Spinal cord (tissue), 10 donors: ENCODE data around the gene C11orf58. TPM values are rescaled to one million over a fixed set of nuclear protein-coding genes. Genes with fewer than 3 reads are reported as not detected.

Source experiments
- DNase-seq, 6 donors: peaks; one replicate each; pipeline versions ENCODE4 v3.0.0 to v3.0.0-alpha.2; 2013 to 2015; ENCODE audit warnings: low spot score in 6 of 6, low read depth in 4 of 6
- H3K27ac ChIP-seq: one replicate; pipeline ENCODE4 v1.5.1; 2013; ENCODE audit warnings: low read depth, low read length, control low read depth
- H3K27me3 ChIP-seq: one replicate; pipeline ENCODE4 v1.6.1; 2013; ENCODE audit warnings: low read length; ENCODE audit not compliant: control insufficient read depth, insufficient read depth
- H3K36me3 ChIP-seq: one replicate; pipeline ENCODE4 v1.6.1; 2013; ENCODE audit warnings: low read length; ENCODE audit not compliant: control insufficient read depth, insufficient read depth
- H3K4me1 ChIP-seq: one replicate; pipeline ENCODE4 v1.6.1; 2013; ENCODE audit warnings: low read length; ENCODE audit not compliant: control insufficient read depth, insufficient read depth
- H3K4me3 ChIP-seq: one replicate; pipeline ENCODE4 v1.5.1; 2013; ENCODE audit warnings: low read depth, low read length, control low read depth
- H3K9me3 ChIP-seq: one replicate; pipeline ENCODE4 v1.6.1; 2013; ENCODE audit warnings: low read length; ENCODE audit not compliant: control insufficient read depth, insufficient read depth
- WGBS: methylation state at CpG from one replicate; pipeline ENCODE4 v1.1.5; 2013; ENCODE audit warnings: missing lambda C conversion rate; ENCODE audit not compliant: insufficient coverage; 5-methylcytosine and 5-hydroxymethylcytosine counted together
- polyA plus RNA-seq, 2 donors: library from polyadenylated mRNA; unstranded; fragments of 120-200 nt; gene quantifications; one replicate each; pipeline ENCODE4 v1.2.1, GENCODE V29; 2013; ENCODE audit not compliant: insufficient read length in 2 of 2
- total RNA-seq, 2 donors: library from RNA; depleted of rRNA in 1 of 2; stranded (reverse); fragments of 120-200 nt in 1 of 2; fragments of >200 nt in 1 of 2; gene quantifications; one replicate each; pipeline versions ENCODE4 v1.2.3 to v1.2.4, GENCODE V29; 2013 to 2014
- donor health status: healthy.

Gene C11orf58
- total and polyA plus RNA-seq, 4 donors, result 183 to 266 (median 230) TPM

- Histone ChIP-seq H3K27ac (no peak overlapping the region), H3K4me3 (no peak overlapping the region), H3K36me3 (peaks cover 19% of the 10 kb centered on the region), H3K9me3 (no peaks in the 10 kb centered on the region), H3K4me1 (peaks cover 7% of the 10 kb centered on the region), H3K27me3 (no peaks in the 10 kb centered on the region)
- WGBS, result 90% methylated on average over 1 of the region's 3 CpGs
- DNase-seq, result no peak
These were observed 59.3 kb downstream of the C11orf58 start for GRCh38 chr11:16797776-16798175.

- Histone ChIP-seq H3K4me1 (no peaks in the 10 kb centered on the region), H3K27me3 (no peaks in the 10 kb centered on the region), H3K36me3 (peaks cover 12% of the 10 kb centered on the region), H3K9me3 (no peaks in the 10 kb centered on the region), H3K27ac (no peak overlapping the region), H3K4me3 (no peak overlapping the region)
- no CpG with 5 or more reads among the region's 1 CpG for WGBS
- DNase-seq, result no peak
These were observed 60.8 kb downstream of the C11orf58 start for GRCh38 chr11:16799221-16799620.

- DNase-seq, result no peak
- Histone ChIP-seq H3K4me1 (peaks cover 3% of the 10 kb centered on the region), H3K4me3 (no peak overlapping the region), H3K27ac (no peak overlapping the region), H3K27me3 (no peaks in the 10 kb centered on the region), H3K36me3 (peaks cover 9% of the 10 kb centered on the region), H3K9me3 (no peaks in the 10 kb centered on the region)
These were observed 61.4 kb downstream of the C11orf58 start for GRCh38 chr11:16799890-16800289.

- H3K4me3 ChIP-seq, result no peak overlapping the region
- H3K36me3 ChIP-seq, result peaks cover 9% of the 10 kb centered on the region
- no peaks in the 10 kb centered on the region for H3K27me3 ChIP-seq
These were observed 61.9 kb downstream of the C11orf58 start for GRCh38 chr11:16800382-16800781.

GRCh38 chr11:16801288-16801980 is 63.0 kb downstream of the C11orf58 start:
- no peaks in the 10 kb centered on the region for H3K9me3 ChIP-seq
- no peak for DNase-seq
- WGBS, result 92% methylated on average over 7 of the region's 10 CpGs
- no peak overlapping the region for H3K4me3 ChIP-seq
- no peak overlapping the region for H3K27ac ChIP-seq
- peaks cover 5% of the 10 kb centered on the region for H3K4me1 ChIP-seq
- peaks cover 9% of the 10 kb centered on the region for H3K36me3 ChIP-seq
- no peaks in the 10 kb centered on the region for H3K27me3 ChIP-seq

More at GRCh38 chr11:16800382-16800781, 61.9 kb downstream of the C11orf58 start:
- no peaks in the 10 kb centered on the region for H3K9me3 ChIP-seq
- H3K4me1 ChIP-seq, result peaks cover 3% of the 10 kb centered on the region
- no peak for DNase-seq
- H3K27ac ChIP-seq, result no peak overlapping the region

- no peak overlapping the region for H3K4me3 ChIP-seq
- no peaks in the 10 kb centered on the region for H3K9me3 ChIP-seq
- peaks cover 14% of the 10 kb centered on the region for H3K4me1 ChIP-seq
- H3K27me3 ChIP-seq, result no peaks in the 10 kb centered on the region
- H3K27ac ChIP-seq, result no peak overlapping the region
- no CpG with 5 or more reads among the region's 7 CpGs for WGBS
- H3K36me3 ChIP-seq, result peaks cover 9% of the 10 kb centered on the region
- DNase-seq, result peak in 1 of 6 donors; percentile 39
These were observed 65.9 kb downstream of the C11orf58 start for GRCh38 chr11:16804104-16804947.

GRCh38 chr11:16805938-16806337 is 67.5 kb downstream of the C11orf58 start:
- Histone ChIP-seq H3K4me3 (no peak overlapping the region), H3K9me3 (no peaks in the 10 kb centered on the region), H3K27me3 (no peaks in the 10 kb centered on the region), H3K4me1 (peaks cover 27% of the 10 kb centered on the region), H3K36me3 (peaks cover 7% of the 10 kb centered on the region), H3K27ac (peak overlapping the region; percentile 33)
- 67% methylated on average over 2 of the region's 8 CpGs for WGBS
- DNase-seq, result peak in 1 of 6 donors; percentile 31

- H3K4me3 ChIP-seq, result no peak overlapping the region
- H3K4me1 ChIP-seq, result peaks cover 35% of the 10 kb centered on the region
- H3K27me3 ChIP-seq, result no peaks in the 10 kb centered on the region
- peak in 1 of 6 donors; percentile 88 for DNase-seq
- H3K27ac ChIP-seq, result peak overlapping the region; percentile 33
- H3K9me3 ChIP-seq, result no peaks in the 10 kb centered on the region
- WGBS, result 61% methylated on average over 11 of the region's 11 CpGs
- H3K36me3 ChIP-seq, result peaks cover 5% of the 10 kb centered on the region
These were observed 68.3 kb downstream of the C11orf58 start for GRCh38 chr11:16806791-16807190.

GRCh38 chr11:16807306-16807705 is 68.9 kb downstream of the C11orf58 start:
- H3K4me3 ChIP-seq, result no peak overlapping the region
- no peak for DNase-seq
- peaks cover 4% of the 10 kb centered on the region for H3K36me3 ChIP-seq
- no peaks in the 10 kb centered on the region for H3K9me3 ChIP-seq
- WGBS, result 75% methylated on average over 1 of the region's 3 CpGs
- no peak overlapping the region for H3K27ac ChIP-seq
- no peaks in the 10 kb centered on the region for H3K27me3 ChIP-seq
- peaks cover 38% of the 10 kb centered on the region for H3K4me1 ChIP-seq
